Chondrocyte (in vitro differentiated cells): ENCODE data around the gene SLC7A7. TPM values are rescaled to one million over a fixed set of nuclear protein-coding genes. Genes with fewer than 3 reads are reported as not detected.

Experiments
- DNase-seq: peaks from one replicate; pipeline ENCODE4 v3.0.0; 2021; ENCODE audit warnings: mixed read lengths, low spot score
- H3K27ac Mint-ChIP-seq: one replicate; pipeline ENCODE4 v1.8.0; 2021; ENCODE audit warnings: mild to moderate bottlenecking, moderate library complexity, mixed read lengths; ENCODE audit not compliant: unreplicated experiment
- H3K27me3 Mint-ChIP-seq: 2 replicates; pipeline ENCODE4 v1.8.0; 2021; ENCODE audit warnings: low read depth, mixed read lengths
- H3K36me3 Mint-ChIP-seq: 2 replicates; pipeline ENCODE4 v1.8.0; 2021; ENCODE audit warnings: low read depth, mixed read lengths
- H3K4me1 Mint-ChIP-seq: 2 replicates; pipeline ENCODE4 v1.8.0; 2021; ENCODE audit warnings: low read depth, mild to moderate bottlenecking, mixed read lengths
- H3K4me3 Mint-ChIP-seq: one replicate; pipeline ENCODE4 v1.8.0; 2021; ENCODE audit warnings: mild to moderate bottlenecking, moderate library complexity, mixed read lengths; ENCODE audit not compliant: unreplicated experiment
- H3K9me3 Mint-ChIP-seq: 2 replicates; pipeline ENCODE4 v1.8.0; 2021; ENCODE audit warnings: low read depth, mixed read lengths
- CTCF ChIP-seq: fragments of 200-600 bp; sonication (generic); IDR thresholded peaks from 2 replicates; pipeline ENCODE4 v1.5.0; 2021; ENCODE audit warnings: antibody characterized with exemption, mild to moderate bottlenecking, moderate library complexity
- total RNA-seq: library from RNA; stranded (reverse); gene quantifications from 3 replicates; pipeline ENCODE4 v1.2.1, GENCODE V29; 2021

SLC7A7 gene
- total RNA-seq, 1 donor from 2014 or later, result 1.5 TPM

DNA sequence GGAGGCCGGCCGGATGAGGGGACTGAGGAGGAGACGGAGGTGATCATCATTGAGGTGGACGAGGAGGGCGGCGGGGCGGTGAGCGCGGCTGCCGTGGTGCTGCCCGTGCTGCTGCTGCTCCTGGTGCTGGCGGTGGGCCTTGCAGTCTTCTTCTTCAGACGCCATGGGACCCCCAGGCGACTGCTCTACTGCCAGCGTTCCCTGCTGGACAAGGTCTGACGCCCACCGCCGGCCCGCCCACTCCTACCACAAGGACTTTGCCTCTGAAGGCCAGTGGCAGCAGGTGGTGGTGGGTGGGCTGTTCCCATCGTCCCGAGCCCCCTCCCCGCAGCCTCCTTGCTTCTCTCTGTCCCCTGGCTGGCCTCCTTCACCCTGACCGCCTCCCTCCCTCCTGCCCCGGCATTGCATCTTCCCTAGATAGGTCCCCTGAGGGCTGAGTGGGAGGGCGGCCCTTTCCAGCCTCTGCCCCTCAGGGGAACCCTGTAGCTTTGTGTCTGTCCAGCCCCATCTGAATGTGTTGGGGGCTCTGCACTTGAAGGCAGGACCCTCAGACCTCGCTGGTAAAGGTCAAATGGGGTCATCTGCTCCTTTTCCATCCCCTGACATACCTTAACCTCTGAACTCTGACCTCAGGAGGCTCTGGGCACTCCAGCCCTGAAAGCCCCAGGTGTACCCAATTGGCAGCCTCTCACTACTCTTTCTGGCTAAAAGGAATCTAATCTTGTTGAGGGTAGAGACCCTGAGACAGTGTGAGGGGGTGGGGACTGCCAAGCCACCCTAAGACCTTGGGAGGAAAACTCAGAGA is 30.8 kb upstream of the SLC7A7 start:
- TF ChIP-seq CTCF, result no peak
- Mint-ChIP-seq H3K36me3 (peaks cover 42% of the 10 kb centered on the region), H3K9me3 (no peaks in the 10 kb centered on the region), H3K4me1 (peaks cover 92% of the 10 kb centered on the region), H3K27me3 (no peaks in the 10 kb centered on the region), H3K4me3 (no peak overlapping the region), H3K27ac (peak overlapping the region; percentile 93)
- DNase-seq, result peak; percentile 92

- Mint-ChIP-seq H3K9me3 (no peaks in the 10 kb centered on the region), H3K27ac (peak overlapping the region; percentile 57), H3K27me3 (no peaks in the 10 kb centered on the region), H3K4me1 (peaks cover 92% of the 10 kb centered on the region), H3K36me3 (peaks cover 44% of the 10 kb centered on the region), H3K4me3 (no peak overlapping the region)
- TF ChIP-seq CTCF, result no peak
- DNase-seq, result peak; percentile 69
Measured at GRCh38 chr14:22845103-22845394, 29.8 kb upstream of the SLC7A7 start.

- peaks cover 46% of the 10 kb centered on the region for H3K36me3 Mint-ChIP-seq
- H3K27ac Mint-ChIP-seq, result peak overlapping the region; percentile 65
- no peak for DNase-seq
- H3K4me1 Mint-ChIP-seq, result peaks cover 93% of the 10 kb centered on the region
- TF ChIP-seq CTCF, result no peak
- H3K4me3 Mint-ChIP-seq, result no peak overlapping the region
- no peaks in the 10 kb centered on the region for H3K9me3 Mint-ChIP-seq
- no peaks in the 10 kb centered on the region for H3K27me3 Mint-ChIP-seq
Measured at GRCh38 chr14:22844221-22845102, 29.2 kb upstream of the SLC7A7 start.

- no peak for TF ChIP-seq CTCF
- Mint-ChIP-seq H3K27me3 (no peaks in the 10 kb centered on the region), H3K4me3 (no peak overlapping the region), H3K4me1 (peaks cover 93% of the 10 kb centered on the region), H3K27ac (peak overlapping the region; percentile 49), H3K36me3 (peaks cover 51% of the 10 kb centered on the region), H3K9me3 (no peaks in the 10 kb centered on the region)
- DNase-seq, result peak; percentile 73
Measured at GRCh38 chr14:22843123-22843925, 28.1 kb upstream of the SLC7A7 start.
